Thyroid gland (tissue), 4 donors: ENCODE measurements around the gene ZNF681. TPM values are rescaled to one million over a fixed set of nuclear protein-coding genes. Genes with fewer than 3 reads are reported as not detected.

Experiments
- DNase-seq, 2 donors: peaks; one replicate each; pipeline ENCODE4 v3.0.0-alpha.2; 2019
- H3K27ac ChIP-seq, 3 donors: fragments of 200-600 bp; sonication (generic); 1 replicate in 2 of 3; 2 replicates in 1 of 3; pipeline ENCODE4 v1.5.1; 2016 to 2019; ENCODE audit warnings: mild to moderate bottlenecking in 1 of 3, moderate library complexity in 1 of 3
- H3K27me3 ChIP-seq: fragments of 200-600 bp; sonication (generic); one replicate; pipeline ENCODE4 v1.5.1; 2019
- H3K36me3 ChIP-seq, 2 donors: fragments of 200-600 bp; sonication (generic); one replicate each; pipeline ENCODE4 v1.5.1; 2016 to 2019
- H3K4me1 ChIP-seq, 2 donors: fragments of 200-600 bp; sonication (generic); one replicate each; pipeline ENCODE4 v1.5.1; 2017 to 2019
- H3K4me3 ChIP-seq, 3 donors: fragments of 200-600 bp; sonication (generic); replicated peaks in 1 of 3; 1 replicate in 2 of 3; 2 replicates in 1 of 3; pipeline ENCODE4 v1.5.1; 2016; ENCODE audit warnings: mild to moderate bottlenecking in 1 of 3
- H3K9me3 ChIP-seq: fragments of 200-600 bp; sonication (generic); one replicate; pipeline ENCODE4 v1.5.1; 2017
- POLR2A ChIP-seq, 2 donors: fragments of 450-650 bp; IDR thresholded peaks; one replicate each; pipeline ENCODE4 v1.6.1; 2017; ENCODE audit warnings: antibody characterized with exemption in 2 of 2, mild to moderate bottlenecking in 2 of 2, moderate library complexity in 1 of 2
- WGBS, 2 donors: methylation state at CpG; one replicate each; pipeline ENCODE4 v1.1.5; 2017; 5-methylcytosine and 5-hydroxymethylcytosine counted together
- intact Hi-C: fragments of 100-400 bp; cut with DNase I; formaldehyde crosslinking; loops from one replicate; pipeline ENCODE4 v1.15.1; 2023
- total RNA-seq, 4 donors: library from RNA; depleted of rRNA; stranded (reverse); fragments of >200 nt; gene quantifications; one replicate each; pipeline ENCODE4 v1.2.3, GENCODE V29; 2016
- TF ChIP-seq, protein P1 (sequence below), 6 experiments: fragments of 200-600 bp in 3 of 6; fragments of 450-650 bp in 3 of 6; sonication (generic) in 3 of 6; IDR thresholded peaks; one replicate each; pipeline ENCODE4 v1.5.1; 2016 to 2019; ENCODE audit warnings: antibody characterized with exemption in 6 of 6, mild to moderate bottlenecking in 2 of 6, inconsistent platforms in 1 of 6, moderate library complexity in 1 of 6

ZNF681 gene
- total RNA-seq, 4 donors from 2014 or later, result 1.6 to 4.5 (median 2.0) TPM

DNA sequence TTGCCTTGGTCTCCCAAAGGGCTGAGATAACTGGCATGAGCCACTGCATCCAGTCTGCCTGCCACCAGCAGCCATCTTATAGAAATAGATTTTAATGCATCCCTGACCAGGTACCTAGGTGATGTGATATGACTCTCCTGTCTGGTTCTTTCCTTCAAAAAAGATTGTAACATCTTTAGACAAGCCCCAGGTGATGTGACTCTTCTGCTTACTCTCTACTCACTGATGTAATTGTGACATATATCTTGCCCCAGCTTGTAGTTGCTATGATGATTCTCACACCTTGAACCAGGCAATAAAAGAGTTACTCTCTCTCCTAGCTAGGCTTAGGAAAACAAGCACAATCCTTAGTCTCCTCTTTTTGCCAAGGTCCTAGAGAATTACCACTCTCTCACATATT, 30.6 kb upstream of the ZNF681 start:
- DNase-seq, result no peak
- H3K27me3 ChIP-seq, result no peaks in the 10 kb centered on the region
- intact Hi-C loops, result no loop called here
- TF ChIP-seq, protein P1, sequence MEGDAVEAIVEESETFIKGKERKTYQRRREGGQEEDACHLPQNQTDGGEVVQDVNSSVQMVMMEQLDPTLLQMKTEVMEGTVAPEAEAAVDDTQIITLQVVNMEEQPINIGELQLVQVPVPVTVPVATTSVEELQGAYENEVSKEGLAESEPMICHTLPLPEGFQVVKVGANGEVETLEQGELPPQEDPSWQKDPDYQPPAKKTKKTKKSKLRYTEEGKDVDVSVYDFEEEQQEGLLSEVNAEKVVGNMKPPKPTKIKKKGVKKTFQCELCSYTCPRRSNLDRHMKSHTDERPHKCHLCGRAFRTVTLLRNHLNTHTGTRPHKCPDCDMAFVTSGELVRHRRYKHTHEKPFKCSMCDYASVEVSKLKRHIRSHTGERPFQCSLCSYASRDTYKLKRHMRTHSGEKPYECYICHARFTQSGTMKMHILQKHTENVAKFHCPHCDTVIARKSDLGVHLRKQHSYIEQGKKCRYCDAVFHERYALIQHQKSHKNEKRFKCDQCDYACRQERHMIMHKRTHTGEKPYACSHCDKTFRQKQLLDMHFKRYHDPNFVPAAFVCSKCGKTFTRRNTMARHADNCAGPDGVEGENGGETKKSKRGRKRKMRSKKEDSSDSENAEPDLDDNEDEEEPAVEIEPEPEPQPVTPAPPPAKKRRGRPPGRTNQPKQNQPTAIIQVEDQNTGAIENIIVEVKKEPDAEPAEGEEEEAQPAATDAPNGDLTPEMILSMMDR (IDR thresholded peaks at IDR 0.05), result no peak
- no peak for TF ChIP-seq POLR2A (IDR thresholded peaks at IDR 0.05)
- H3K36me3 ChIP-seq, result no peaks in the 10 kb centered on the region
- no peaks in the 10 kb centered on the region for H3K9me3 ChIP-seq
- H3K4me3 ChIP-seq, result no peak overlapping the region
- no peak overlapping the region for H3K27ac ChIP-seq
- no peaks in the 10 kb centered on the region for H3K4me1 ChIP-seq

DNA sequence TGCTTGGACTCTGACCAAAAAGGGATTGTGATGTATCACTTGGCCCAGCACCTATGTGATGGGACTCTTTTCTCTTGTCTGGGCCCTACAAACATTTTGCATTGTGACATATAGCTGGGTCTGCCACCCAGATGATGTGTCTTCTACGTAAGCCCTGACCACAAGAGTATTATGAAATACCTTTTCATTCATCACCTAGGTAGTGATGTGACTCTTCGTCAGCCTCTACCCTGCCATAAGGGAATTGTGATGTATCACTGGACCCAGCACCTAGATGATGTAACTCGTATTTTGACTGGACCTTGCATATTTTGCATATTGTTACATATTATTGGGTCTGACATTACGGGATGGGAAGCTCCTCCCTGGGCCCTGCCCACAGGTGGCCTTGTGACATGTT, 29.7 kb upstream of the ZNF681 start:
- Histone ChIP-seq H3K36me3 (no peaks in the 10 kb centered on the region), H3K27me3 (no peaks in the 10 kb centered on the region), H3K4me1 (no peaks in the 10 kb centered on the region), H3K27ac (no peak overlapping the region), H3K9me3 (no peaks in the 10 kb centered on the region), H3K4me3 (no peak overlapping the region)
- WGBS, 2 donors, result 97 to 98% methylated on average over 4 of the region's 4 CpGs
- intact Hi-C loops, result no loop called here
- DNase-seq, result no peak
- TF ChIP-seq, protein P1 (IDR thresholded peaks at IDR 0.05), result no peak
- no peak for TF ChIP-seq POLR2A (IDR thresholded peaks at IDR 0.05)

DNA sequence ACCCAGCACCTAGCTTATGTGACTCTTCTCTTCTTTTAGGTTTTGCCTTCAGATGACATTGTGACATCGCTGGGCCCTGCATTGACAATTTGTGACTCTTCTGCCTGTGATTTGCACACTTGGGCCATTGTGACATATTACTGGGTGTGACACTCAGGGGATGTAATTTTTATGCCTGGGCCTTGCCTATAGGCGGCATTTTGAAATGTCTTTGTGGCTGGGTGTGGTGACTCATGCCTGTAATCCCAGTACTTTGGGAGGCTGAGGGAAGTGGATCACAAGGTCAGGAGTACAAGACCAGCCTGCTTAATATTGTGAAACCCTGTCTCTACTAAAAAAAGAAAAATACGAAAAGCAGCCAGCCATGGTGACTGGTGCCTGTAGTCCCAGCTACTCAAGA, 28.4 kb upstream of the ZNF681 start:
- no peak overlapping the region for H3K27ac ChIP-seq
- 97% methylated on average over 3 of the region's 3 CpGs for WGBS, 2 donors
- intact Hi-C loops, result no loop called here

DNA sequence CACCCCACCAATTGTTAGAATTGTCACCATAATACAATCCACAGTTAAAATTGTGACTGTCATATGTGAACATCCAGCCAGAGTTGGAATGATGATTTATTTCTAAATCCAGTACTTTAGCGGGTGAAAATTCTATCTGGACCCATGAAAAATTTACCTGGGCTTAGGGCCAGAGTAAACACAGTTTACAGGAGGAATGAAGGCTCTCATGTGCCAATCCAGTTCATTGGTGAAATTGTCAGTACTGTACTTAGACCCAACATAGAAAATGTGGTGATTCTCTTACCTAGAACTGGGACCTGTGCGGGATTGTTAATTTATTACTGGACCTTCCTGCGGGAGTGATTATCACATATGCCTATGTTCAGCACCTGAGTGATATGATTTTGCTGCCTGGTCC, 27.3 kb upstream of the ZNF681 start:
- Histone ChIP-seq H3K9me3 (no peaks in the 10 kb centered on the region), H3K27ac (no peak overlapping the region), H3K4me1 (no peaks in the 10 kb centered on the region), H3K36me3 (no peaks in the 10 kb centered on the region), H3K27me3 (no peaks in the 10 kb centered on the region), H3K4me3 (no peak overlapping the region)
- intact Hi-C loops, result no loop called here
- TF ChIP-seq, protein P1 (IDR thresholded peaks at IDR 0.05), result no peak
- no peak for TF ChIP-seq POLR2A (IDR thresholded peaks at IDR 0.05)
- 89 to 94% methylated on average over 3 of the region's 3 CpGs for WGBS, 2 donors
- DNase-seq, result no peak

More for the DNA sequence above, 28.4 kb upstream of the ZNF681 start:
- TF ChIP-seq, protein P1 (IDR thresholded peaks at IDR 0.05), result no peak
- no peak for TF ChIP-seq POLR2A (IDR thresholded peaks at IDR 0.05)
- Histone ChIP-seq H3K9me3 (no peaks in the 10 kb centered on the region), H3K4me1 (no peaks in the 10 kb centered on the region), H3K4me3 (no peak overlapping the region), H3K27me3 (no peaks in the 10 kb centered on the region), H3K36me3 (no peaks in the 10 kb centered on the region)
- no peak for DNase-seq

DNA sequence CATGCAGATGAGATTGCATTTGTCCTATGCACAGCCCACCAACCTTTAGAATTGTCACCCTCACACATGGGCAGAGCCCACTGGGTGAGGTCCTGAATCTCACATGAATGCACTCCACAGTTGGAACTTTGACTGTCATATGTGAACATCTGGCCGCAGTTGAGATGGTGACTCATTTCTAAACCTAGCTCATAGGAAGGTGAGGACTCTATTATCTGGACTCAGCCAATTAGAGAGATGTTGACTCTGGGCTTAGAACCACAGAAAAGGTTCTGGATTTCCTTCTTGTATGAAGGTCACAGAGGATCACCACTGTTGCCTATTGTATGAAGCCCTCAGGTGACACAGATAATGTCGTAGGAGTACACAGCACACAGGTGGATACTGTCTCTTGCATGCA, 25.6 kb upstream of the ZNF681 start:
- H3K27me3 ChIP-seq, result no peaks in the 10 kb centered on the region

More for the DNA sequence above, 25.6 kb upstream of the ZNF681 start:
- no peaks in the 10 kb centered on the region for H3K9me3 ChIP-seq
- no peak for TF ChIP-seq POLR2A (IDR thresholded peaks at IDR 0.05)
- TF ChIP-seq, protein P1 (IDR thresholded peaks at IDR 0.05), result no peak
- no peak for DNase-seq
- H3K36me3 ChIP-seq, result no peaks in the 10 kb centered on the region
- WGBS, 2 donors, result 48 to 50% methylated on average over 2 of the region's 2 CpGs
- H3K4me1 ChIP-seq, result no peaks in the 10 kb centered on the region
- H3K4me3 ChIP-seq, result no peak overlapping the region
- intact Hi-C loops, result no loop called here
- no peak overlapping the region for H3K27ac ChIP-seq
